OCI-LY7 (cell line): ENCODE measurements around the gene NDUFV2. TPM values are rescaled to one million over a fixed set of nuclear protein-coding genes. Genes with fewer than 3 reads are reported as not detected.
A peak's percentile ranks its signal among the peaks of the same experiment; 100 is the strongest.

Experiments
- BruUV-seq: library from RNA; stranded (reverse); fragments of 400-500 nt; replicated peaks from 2 replicates; lab custom pipeline; 2021; lab: Mats Ljungman, UMichigan
- CTCF ChIA-PET: fragments of 300-600 bp; sonication (Branson Sonifier 250); formaldehyde crosslinking; loops from one replicate; lab custom pipeline; 2022; ENCODE audit warnings: antibody characterized with exemption; ENCODE audit not compliant: unreplicated experiment; lab: Charles Lee
- POLR2A ChIA-PET: fragments of 300-600 bp; sonication (Branson Sonifier 250); formaldehyde crosslinking; loops from one replicate; lab custom pipeline; 2022; ENCODE audit warnings: antibody characterized with exemption; lab: Charles Lee
- DNase-seq: peaks from one replicate; pipeline ENCODE4 v3.0.0-alpha.2; 2015; ENCODE audit warnings: low spot score
- H2AFZ ChIP-seq: fragments of 200-600 bp; sonication (generic), shearing (Covaris generic); 2 replicates; pipeline ENCODE4 v1.6.1; 2014; ENCODE audit warnings: mild to moderate bottlenecking, antibody characterized with exemption, low read length, moderate library complexity
- H3K27ac ChIP-seq: fragments of 200-600 bp; sonication (generic); 2 replicates; pipeline ENCODE4 v1.5.1; 2014; ENCODE audit warnings: mixed run types, low read depth, mild to moderate bottlenecking, moderate library complexity, low read length, inconsistent platforms; ENCODE audit not compliant: poor library complexity, severe bottlenecking
- H3K36me3 ChIP-seq: fragments of 200-600 bp; sonication (generic); 2 replicates; pipeline ENCODE4 v1.6.1; 2014; ENCODE audit warnings: mild to moderate bottlenecking, antibody characterized with exemption, low read length, moderate library complexity, mixed read lengths; ENCODE audit not compliant: insufficient read depth
- H3K4me1 ChIP-seq: fragments of 200-600 bp; sonication (generic); 2 replicates; pipeline ENCODE4 v1.5.1; 2014; ENCODE audit warnings: mild to moderate bottlenecking, low read length; ENCODE audit not compliant: insufficient read depth, poor library complexity, severe bottlenecking
- H3K4me2 ChIP-seq: fragments of 200-600 bp; sonication (generic); 2 replicates; pipeline ENCODE4 v1.6.1; 2014; ENCODE audit warnings: mild to moderate bottlenecking, low read length
- H3K4me3 ChIP-seq: fragments of 200-600 bp; sonication (generic); 2 replicates; pipeline ENCODE4 v1.5.1; 2014; ENCODE audit warnings: mild to moderate bottlenecking, low read depth, low read length; ENCODE audit not compliant: poor library complexity, severe bottlenecking
- H3K79me2 ChIP-seq: fragments of 200-600 bp; sonication (generic); 2 replicates; pipeline ENCODE4 v1.6.1; 2016; ENCODE audit warnings: low read depth, mild to moderate bottlenecking, low read length, moderate library complexity, mixed read lengths; ENCODE audit not compliant: insufficient read depth
- H3K9me2 ChIP-seq: fragments of 200-600 bp; sonication (generic); 2 replicates; pipeline ENCODE4 v1.6.1; 2016; ENCODE audit warnings: mild to moderate bottlenecking, low read length, mixed read lengths; ENCODE audit not compliant: insufficient read depth
- H3K9me3 ChIP-seq: fragments of 200-600 bp; sonication (generic); 2 replicates; pipeline ENCODE4 v1.6.1; 2014; ENCODE audit warnings: mild to moderate bottlenecking, mixed run types, low read length, mixed read lengths
- H4K20me1 ChIP-seq: fragments of 200-600 bp; sonication (generic); 2 replicates; pipeline ENCODE4 v1.6.1; 2014; ENCODE audit warnings: mild to moderate bottlenecking, antibody characterized with exemption, low read length, moderate library complexity, mixed read lengths; ENCODE audit not compliant: insufficient read depth
- CTCF ChIP-seq: fragments of 200-600 bp; sonication (generic); conservative IDR thresholded peaks from 2 replicates; pipeline ENCODE4 v1.5.1; 2014; ENCODE audit warnings: mild to moderate bottlenecking, antibody characterized with exemption, low read length, moderate library complexity, mixed read lengths
- EZH2phosphoT487 ChIP-seq: fragments of 200-600 bp; sonication (generic); IDR thresholded peaks from 2 replicates; pipeline ENCODE4 v1.6.1; 2018; ENCODE audit warnings: low read depth, borderline replicate concordance, mild to moderate bottlenecking, mixed run types, antibody characterized with exemption, low read length, moderate library complexity, mixed read lengths
- intact Hi-C: fragments of 100-400 bp; cut with micrococcal nuclease; formaldehyde crosslinking; loops from one replicate; pipeline ENCODE4 v1.10.0; 2022; ENCODE audit not compliant: unreplicated experiment
- total RNA-seq, 2 experiments: library from RNA; depleted of rRNA in 1 of 2; stranded (reverse); fragments of >200 nt in 1 of 2; shearing (Covaris generic) in 1 of 2; gene quantifications; 2 replicates each; pipeline ENCODE4 v1.2.3, GENCODE V29; 2014 to 2022

NDUFV2 gene
- total RNA-seq, 2 experiments from 2014 or later: 185 to 201 TPM

- CTCF ChIA-PET: no interaction called here
- Histone ChIP-seq H3K9me2 (no peaks in the 10 kb centered on the region), H3K36me3 (peaks cover 92% of the 10 kb centered on the region), H3K4me1 (peaks cover 34% of the 10 kb centered on the region), H3K4me3 (peak overlapping the region; percentile 6), H3K27ac (peak overlapping the region; percentile 34), H2AFZ (no peak overlapping the region), H3K4me2 (peak overlapping the region; percentile 37; the same call in 1 of the 2 replicates), H3K9me3 (no peaks in the 10 kb centered on the region), H4K20me1 (no peaks in the 10 kb centered on the region), H3K79me2 (peaks cover 94% of the 10 kb centered on the region)
- POLR2A ChIA-PET: interaction anchor here (0.6 to 1.9 kb wide), 11 partner anchors 8 to 398 kb away, joined by 3 to 10 read pairs (median 4); no protein-coding TSS in a partner anchor
- no peak for TF ChIP-seq CTCF
- TF ChIP-seq EZH2phosphoT487: no peak
- intact Hi-C loops: no loop called here
- DNase-seq: no peak
- BruUV-seq: no TSS peak
Observed at GRCh38 chr18:9117980-9118841, 15.7 kb downstream of the NDUFV2 start.

- Histone ChIP-seq H3K4me2 (no peak overlapping the region), H3K9me3 (no peaks in the 10 kb centered on the region), H3K9me2 (no peaks in the 10 kb centered on the region), H3K27ac (no peak overlapping the region), H3K4me1 (peaks cover 26% of the 10 kb centered on the region), H3K79me2 (peaks cover 90% of the 10 kb centered on the region), H3K36me3 (peaks cover 96% of the 10 kb centered on the region), H3K4me3 (no peak overlapping the region), H2AFZ (no peak overlapping the region), H4K20me1 (no peaks in the 10 kb centered on the region)
- TF ChIP-seq CTCF (no peak), EZH2phosphoT487 (no peak)
- intact Hi-C loops: no loop called here
- no peak for DNase-seq
- CTCF ChIA-PET: no interaction called here
- POLR2A ChIA-PET: interaction anchor here (4.0 kb wide), 1 partner anchor 11 kb away, joined by 23 read pairs; no protein-coding TSS in a partner anchor
- no TSS peak for BruUV-seq
Observed at GRCh38 chr18:9120796-9121195, 18.3 kb downstream of the NDUFV2 start.

DNA sequence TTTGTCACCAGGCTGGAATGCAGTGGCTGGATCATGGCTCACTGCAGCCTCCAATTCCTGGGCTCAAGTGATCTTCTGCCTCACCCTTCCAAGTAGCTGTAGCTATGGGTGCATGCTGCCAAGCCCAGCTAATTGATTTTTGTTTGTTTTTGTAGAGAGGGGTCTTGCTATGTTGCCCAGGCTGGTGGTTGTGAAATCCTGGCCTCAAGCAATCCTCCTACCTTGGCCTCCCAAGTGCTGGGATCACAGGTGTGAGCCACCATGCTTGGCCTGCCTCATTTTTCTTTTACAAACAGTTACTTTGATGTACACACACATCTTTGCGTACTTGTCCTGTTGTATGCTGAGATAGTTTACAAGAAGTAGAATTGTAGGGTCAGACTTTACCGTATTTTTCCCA is 21.0 kb downstream of the NDUFV2 start:
- Histone ChIP-seq H3K4me3 (no peak overlapping the region), H3K4me1 (peaks cover 5% of the 10 kb centered on the region), H2AFZ (no peak overlapping the region), H3K27ac (no peak overlapping the region), H3K9me2 (no peaks in the 10 kb centered on the region), H3K36me3 (peaks cover 97% of the 10 kb centered on the region), H3K9me3 (no peaks in the 10 kb centered on the region), H3K4me2 (no peak overlapping the region), H3K79me2 (peaks cover 70% of the 10 kb centered on the region; the same call in 1 of the 2 replicates), H4K20me1 (no peaks in the 10 kb centered on the region)
- TF ChIP-seq CTCF: no peak
- TF ChIP-seq EZH2phosphoT487: no peak
- DNase-seq: no peak
- CTCF ChIA-PET: no interaction called here
- BruUV-seq: no TSS peak
- POLR2A ChIA-PET: interaction anchor here (0.9 to 4.0 kb wide), 2 partner anchors 13 to 18 kb away, joined by 7 to 23 read pairs; no protein-coding TSS in a partner anchor
- intact Hi-C loops: no loop called here
